Osteocyte (in vitro differentiated cells): ENCODE measurements around the gene MTMR2. TPM values are rescaled to one million over a fixed set of nuclear protein-coding genes. Genes with fewer than 3 reads are reported as not detected.

Experiments used
- DNase-seq: peaks from one replicate; pipeline ENCODE4 v3.0.0; 2021; ENCODE audit warnings: mixed read lengths; ENCODE audit not compliant: unreplicated experiment; ENCODE audit errors: extremely low spot score
- H3K27ac Mint-ChIP-seq: one replicate; pipeline ENCODE4 v1.8.0; 2021; ENCODE audit warnings: mild to moderate bottlenecking, mixed read lengths; ENCODE audit not compliant: unreplicated experiment
- H3K27me3 Mint-ChIP-seq: one replicate; pipeline ENCODE4 v1.8.0; 2021; ENCODE audit warnings: mixed read lengths; ENCODE audit not compliant: unreplicated experiment
- H3K36me3 Mint-ChIP-seq: one replicate; pipeline ENCODE4 v1.8.0; 2021; ENCODE audit warnings: mixed read lengths; ENCODE audit not compliant: unreplicated experiment
- H3K4me1 Mint-ChIP-seq: one replicate; pipeline ENCODE4 v1.8.0; 2021; ENCODE audit warnings: mixed read lengths; ENCODE audit not compliant: unreplicated experiment
- H3K4me3 Mint-ChIP-seq: one replicate; pipeline ENCODE4 v1.8.0; 2021; ENCODE audit warnings: mild to moderate bottlenecking, moderate library complexity, mixed read lengths; ENCODE audit not compliant: unreplicated experiment
- H3K9me3 Mint-ChIP-seq: one replicate; pipeline ENCODE4 v1.8.0; 2021; ENCODE audit warnings: mixed read lengths; ENCODE audit not compliant: unreplicated experiment
- total RNA-seq: library from RNA; stranded (reverse); gene quantifications from 2 replicates; pipeline ENCODE4 v1.2.1, GENCODE V29; 2021
- TF ChIP-seq, protein P1 (sequence below): fragments of 200-600 bp; sonication (generic); IDR thresholded peaks from 2 replicates; pipeline ENCODE4 v1.5.0; 2021; ENCODE audit warnings: antibody characterized with exemption, mild to moderate bottlenecking, moderate library complexity

Gene MTMR2
- total RNA-seq, 1 donor from 2014 or later, result 41.1 TPM

DNA sequence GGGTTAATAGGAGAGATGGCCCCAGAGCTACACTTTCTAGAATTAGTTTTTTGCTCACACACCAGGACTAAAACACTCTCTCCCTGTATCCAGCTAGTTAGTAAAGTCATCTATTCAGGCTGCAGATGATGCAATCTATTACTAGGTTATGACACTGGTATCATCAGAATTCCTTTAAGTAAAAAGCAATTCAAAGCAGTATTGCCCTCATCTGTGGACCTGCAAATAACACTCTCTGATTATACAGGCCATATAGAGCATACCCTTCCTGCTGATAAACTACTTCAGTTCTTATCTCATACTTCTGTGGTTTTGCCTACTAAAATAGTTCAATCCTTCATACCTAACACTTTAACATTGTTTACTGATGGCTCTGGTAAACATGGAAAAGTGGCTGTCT is 13.5 kb upstream of the MTMR2 start:
- DNase-seq, result no peak
- no peak overlapping the region for H3K4me3 Mint-ChIP-seq
- peaks cover under 1% of the 10 kb centered on the region for H3K9me3 Mint-ChIP-seq
- H3K27me3 Mint-ChIP-seq, result no peaks in the 10 kb centered on the region
- TF ChIP-seq, protein P1, sequence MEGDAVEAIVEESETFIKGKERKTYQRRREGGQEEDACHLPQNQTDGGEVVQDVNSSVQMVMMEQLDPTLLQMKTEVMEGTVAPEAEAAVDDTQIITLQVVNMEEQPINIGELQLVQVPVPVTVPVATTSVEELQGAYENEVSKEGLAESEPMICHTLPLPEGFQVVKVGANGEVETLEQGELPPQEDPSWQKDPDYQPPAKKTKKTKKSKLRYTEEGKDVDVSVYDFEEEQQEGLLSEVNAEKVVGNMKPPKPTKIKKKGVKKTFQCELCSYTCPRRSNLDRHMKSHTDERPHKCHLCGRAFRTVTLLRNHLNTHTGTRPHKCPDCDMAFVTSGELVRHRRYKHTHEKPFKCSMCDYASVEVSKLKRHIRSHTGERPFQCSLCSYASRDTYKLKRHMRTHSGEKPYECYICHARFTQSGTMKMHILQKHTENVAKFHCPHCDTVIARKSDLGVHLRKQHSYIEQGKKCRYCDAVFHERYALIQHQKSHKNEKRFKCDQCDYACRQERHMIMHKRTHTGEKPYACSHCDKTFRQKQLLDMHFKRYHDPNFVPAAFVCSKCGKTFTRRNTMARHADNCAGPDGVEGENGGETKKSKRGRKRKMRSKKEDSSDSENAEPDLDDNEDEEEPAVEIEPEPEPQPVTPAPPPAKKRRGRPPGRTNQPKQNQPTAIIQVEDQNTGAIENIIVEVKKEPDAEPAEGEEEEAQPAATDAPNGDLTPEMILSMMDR, result no peak
- no peaks in the 10 kb centered on the region for H3K36me3 Mint-ChIP-seq
- H3K4me1 Mint-ChIP-seq, result no peaks in the 10 kb centered on the region
- H3K27ac Mint-ChIP-seq, result no peak overlapping the region

DNA sequence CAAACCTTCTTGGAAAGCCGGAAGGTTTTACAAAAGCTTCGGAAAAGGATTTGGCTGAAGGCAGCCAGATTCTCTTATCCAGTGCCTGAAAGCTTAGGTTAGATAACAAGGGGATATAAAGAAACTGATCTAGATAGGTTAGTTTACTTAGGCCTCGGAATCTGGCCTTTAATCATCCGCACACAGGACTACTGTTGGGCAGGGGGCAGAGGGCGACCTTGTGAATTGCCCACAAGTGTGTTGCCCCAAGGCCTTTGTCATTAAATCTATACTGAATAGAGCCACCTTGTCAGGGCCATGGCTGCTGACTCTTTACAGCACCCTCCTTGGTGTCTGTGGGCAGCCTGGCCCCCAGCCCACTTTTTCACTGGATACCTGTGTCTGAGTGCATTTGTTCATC is 9.7 kb upstream of the MTMR2 start:
- no peaks in the 10 kb centered on the region for H3K27me3 Mint-ChIP-seq
- H3K4me3 Mint-ChIP-seq, result no peak overlapping the region
- peaks cover 22% of the 10 kb centered on the region for H3K9me3 Mint-ChIP-seq
- H3K27ac Mint-ChIP-seq, result no peak overlapping the region
- DNase-seq, result no peak
- H3K36me3 Mint-ChIP-seq, result peaks cover 4% of the 10 kb centered on the region
- TF ChIP-seq, protein P1, result no peak
- no peaks in the 10 kb centered on the region for H3K4me1 Mint-ChIP-seq

DNA sequence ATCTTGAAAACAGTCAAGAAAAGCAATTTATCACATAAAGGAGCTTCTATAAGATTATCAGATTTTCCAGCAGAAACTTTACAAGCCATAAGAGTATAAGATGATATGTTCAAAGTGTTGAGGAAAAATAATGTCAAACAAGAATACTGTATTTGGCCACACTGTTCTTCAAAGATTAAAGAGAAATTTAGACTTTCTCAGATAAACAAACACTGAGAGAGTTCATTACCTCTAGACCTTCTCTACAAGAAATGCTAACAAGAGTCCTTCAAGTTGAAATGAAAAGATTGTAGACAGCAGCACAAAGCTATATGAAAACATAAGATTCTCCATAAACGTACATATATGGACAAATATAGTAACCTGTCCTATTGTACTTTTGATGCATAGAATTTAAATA is 8.0 kb upstream of the MTMR2 start:
- H3K9me3 Mint-ChIP-seq, result peaks cover 22% of the 10 kb centered on the region
- DNase-seq, result no peak
- peaks cover 4% of the 10 kb centered on the region for H3K36me3 Mint-ChIP-seq
- no peaks in the 10 kb centered on the region for H3K27me3 Mint-ChIP-seq
- TF ChIP-seq, protein P1, result no peak
- H3K4me1 Mint-ChIP-seq, result no peaks in the 10 kb centered on the region
- no peak overlapping the region for H3K4me3 Mint-ChIP-seq
- H3K27ac Mint-ChIP-seq, result no peak overlapping the region

DNA sequence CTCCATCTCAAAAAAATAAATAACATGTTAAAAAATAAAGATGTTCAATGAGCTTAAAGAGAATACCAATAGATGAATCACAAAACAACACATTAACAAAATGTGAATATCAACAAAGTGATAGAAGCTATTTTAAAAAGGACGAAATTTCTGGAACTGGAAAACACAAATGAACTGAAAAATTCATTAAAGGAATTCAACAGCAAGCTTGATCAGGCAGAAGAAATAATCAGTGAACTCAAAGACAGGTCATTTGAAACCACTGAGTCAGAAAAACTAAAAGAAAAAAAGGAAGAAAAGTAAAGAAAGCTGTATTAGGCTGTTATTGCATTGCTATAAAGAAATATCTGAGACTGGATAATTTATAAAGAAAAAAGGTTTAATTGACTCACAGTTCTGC is 7.0 kb upstream of the MTMR2 start:
- peaks cover 4% of the 10 kb centered on the region for H3K36me3 Mint-ChIP-seq
- no peaks in the 10 kb centered on the region for H3K4me1 Mint-ChIP-seq
- no peak for DNase-seq
- TF ChIP-seq, protein P1, result no peak
- H3K27ac Mint-ChIP-seq, result no peak overlapping the region
- H3K4me3 Mint-ChIP-seq, result no peak overlapping the region
- H3K9me3 Mint-ChIP-seq, result peaks cover 22% of the 10 kb centered on the region
- no peaks in the 10 kb centered on the region for H3K27me3 Mint-ChIP-seq

DNA sequence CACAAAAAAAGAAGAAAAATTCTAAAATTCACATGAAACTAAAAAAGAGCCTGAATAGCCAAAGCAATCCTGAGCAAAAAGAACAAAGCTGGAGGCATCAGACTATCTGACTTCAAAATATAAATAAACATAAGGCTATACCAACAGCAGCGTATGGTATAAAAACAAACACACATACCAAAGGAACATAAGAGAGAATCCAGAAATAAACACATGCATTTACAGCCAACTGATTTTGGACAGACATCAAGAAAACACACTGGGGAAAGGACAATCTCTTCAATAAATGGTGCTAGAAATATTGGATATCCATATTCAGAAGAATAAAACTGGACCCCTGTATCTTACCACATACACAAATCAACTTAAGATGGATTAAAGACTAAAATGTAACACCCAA is 2.8 kb upstream of the MTMR2 start:
- Mint-ChIP-seq H3K27me3 (no peaks in the 10 kb centered on the region), H3K36me3 (peaks cover 4% of the 10 kb centered on the region), H3K4me3 (no peak overlapping the region), H3K4me1 (peaks cover 21% of the 10 kb centered on the region), H3K9me3 (peaks cover 16% of the 10 kb centered on the region), H3K27ac (no peak overlapping the region)
- TF ChIP-seq, protein P1, result no peak
- DNase-seq, result no peak
